GM19395 (cell line): ENCODE data around the gene RNASE8.
"Not testable (repeated sequence)": the region's sequence is repeated elsewhere in the genome, so short reads cannot be mapped to it uniquely, and the experiment has no call there.

Experiments
- ATAC-seq: cut with Tn5 transposase; IDR thresholded peaks from one replicate; pipeline ENCODE4 v1.9.1; 2021; ENCODE audit warnings: mild to moderate bottlenecking, moderate library complexity; ENCODE audit not compliant: unreplicated experiment

RNASE8 gene, protein sequence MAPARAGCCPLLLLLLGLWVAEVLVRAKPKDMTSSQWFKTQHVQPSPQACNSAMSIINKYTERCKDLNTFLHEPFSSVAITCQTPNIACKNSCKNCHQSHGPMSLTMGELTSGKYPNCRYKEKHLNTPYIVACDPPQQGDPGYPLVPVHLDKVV

DNA sequence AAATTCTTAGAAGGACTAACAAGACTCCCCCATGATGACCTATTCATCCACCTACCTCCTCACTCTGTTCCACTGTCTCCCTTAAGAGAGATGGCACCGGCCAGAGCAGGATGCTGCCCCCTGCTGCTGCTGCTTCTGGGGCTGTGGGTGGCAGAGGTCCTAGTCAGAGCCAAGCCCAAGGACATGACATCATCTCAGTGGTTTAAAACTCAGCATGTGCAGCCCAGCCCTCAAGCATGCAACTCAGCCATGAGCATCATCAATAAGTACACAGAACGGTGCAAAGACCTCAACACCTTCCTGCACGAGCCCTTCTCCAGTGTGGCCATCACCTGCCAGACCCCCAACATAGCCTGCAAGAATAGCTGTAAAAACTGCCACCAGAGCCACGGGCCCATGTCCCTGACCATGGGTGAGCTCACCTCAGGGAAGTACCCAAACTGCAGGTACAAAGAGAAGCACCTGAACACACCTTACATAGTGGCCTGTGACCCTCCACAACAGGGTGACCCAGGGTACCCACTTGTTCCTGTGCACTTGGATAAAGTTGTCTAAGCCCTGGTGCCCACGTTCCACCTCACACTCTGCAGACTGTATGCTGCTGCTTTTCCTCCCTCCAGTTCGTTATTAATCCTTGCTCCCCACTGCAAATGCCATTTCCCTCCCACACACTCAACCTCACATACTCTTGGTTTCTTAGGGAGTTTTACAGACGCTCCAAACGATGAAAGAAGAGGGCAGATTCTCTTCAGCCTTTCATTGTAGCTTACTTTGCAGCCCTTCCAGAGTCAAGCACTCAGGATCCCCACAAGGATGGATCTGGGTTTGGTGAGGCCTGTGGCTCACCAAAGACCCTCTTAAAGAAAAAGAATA is at the start of gene RNASE8:
RNASE8 (plus strand) TSS at position 20 of the 873 bp plus-strand sequence; CDS start at position 91, 71 bp downstream.
- no peak for ATAC-seq

DNA sequence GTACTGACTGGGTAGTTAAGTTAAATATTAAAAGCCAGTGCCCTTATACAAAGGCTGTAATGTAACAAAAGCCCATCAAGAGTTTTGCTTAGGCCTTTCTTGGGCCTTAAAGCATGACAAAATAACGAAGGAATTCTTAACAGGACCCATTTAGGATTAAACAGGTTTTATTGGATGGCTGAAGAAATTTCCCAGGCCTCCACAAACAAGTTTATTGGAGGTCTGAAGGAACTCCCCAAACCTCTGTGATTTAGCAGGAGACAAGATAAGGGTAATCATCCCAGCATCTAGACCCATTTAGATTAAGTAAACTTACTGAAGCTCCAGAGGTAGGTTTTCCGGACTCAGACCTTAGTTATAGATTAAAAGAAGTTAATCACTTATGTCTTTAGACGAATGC is 47.9 kb upstream of the RNASE8 start:
- ATAC-seq, result not testable (repeated sequence)

DNA sequence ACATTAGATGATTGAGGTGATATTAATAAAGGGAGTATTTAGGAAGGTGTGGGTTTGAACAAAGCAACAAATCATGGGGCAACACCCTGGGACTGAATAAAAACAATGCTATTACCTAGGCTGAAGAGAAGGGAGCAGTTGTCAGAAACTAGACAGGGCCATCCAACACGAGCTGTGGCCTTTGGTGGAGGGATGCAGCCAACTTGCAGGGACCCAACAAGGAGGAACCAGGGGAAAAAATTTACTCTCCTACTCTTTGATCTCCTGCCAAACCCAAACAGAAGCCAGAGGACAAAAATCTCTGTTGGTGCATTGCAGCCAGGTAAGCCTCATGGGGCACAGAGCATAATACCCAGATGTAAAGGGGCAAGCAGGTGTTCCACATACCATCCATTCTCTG is 46.5 kb upstream of the RNASE8 start:
- ATAC-seq, result no peak

DNA sequence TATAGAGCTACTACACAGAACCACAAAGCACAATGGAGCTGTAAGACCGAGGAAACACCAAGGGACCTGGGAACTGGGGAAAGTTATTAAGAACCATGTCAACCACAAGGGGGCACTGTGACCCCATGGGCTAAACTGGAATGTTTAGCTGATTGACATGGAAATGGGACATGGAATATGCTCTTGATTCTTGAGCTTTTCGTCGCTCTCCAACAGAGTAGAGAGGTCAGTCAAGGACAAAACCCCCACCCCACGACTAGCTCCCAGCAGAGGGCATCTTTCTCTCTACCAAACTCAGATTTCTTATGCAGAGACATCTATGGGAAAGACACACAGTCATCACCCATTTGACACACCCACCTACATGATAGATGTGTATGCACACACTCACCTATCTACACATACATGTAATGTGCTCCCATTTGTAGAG is 42.8 kb upstream of the RNASE8 start:
- peak; percentile 54 for ATAC-seq

DNA sequence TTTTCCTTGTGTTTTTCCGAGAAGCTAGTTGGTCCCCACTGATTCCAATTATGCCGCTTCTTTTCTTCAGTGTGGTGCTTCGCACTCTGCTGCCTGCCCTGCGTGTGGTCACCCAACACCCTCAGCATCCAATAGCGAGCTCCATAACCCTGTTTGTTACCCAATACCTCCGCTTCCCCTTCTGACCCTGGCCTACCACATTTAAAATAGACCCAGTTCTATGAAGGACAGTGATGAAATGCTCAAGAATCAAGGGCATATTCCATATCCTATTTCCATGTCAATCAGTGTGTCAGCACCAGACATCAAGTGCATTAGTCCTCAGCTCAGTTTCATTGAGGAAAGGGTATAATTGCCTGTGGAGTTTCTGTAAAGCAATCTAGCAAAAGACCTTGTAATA is 42.3 kb upstream of the RNASE8 start:
- ATAC-seq, result no peak

DNA sequence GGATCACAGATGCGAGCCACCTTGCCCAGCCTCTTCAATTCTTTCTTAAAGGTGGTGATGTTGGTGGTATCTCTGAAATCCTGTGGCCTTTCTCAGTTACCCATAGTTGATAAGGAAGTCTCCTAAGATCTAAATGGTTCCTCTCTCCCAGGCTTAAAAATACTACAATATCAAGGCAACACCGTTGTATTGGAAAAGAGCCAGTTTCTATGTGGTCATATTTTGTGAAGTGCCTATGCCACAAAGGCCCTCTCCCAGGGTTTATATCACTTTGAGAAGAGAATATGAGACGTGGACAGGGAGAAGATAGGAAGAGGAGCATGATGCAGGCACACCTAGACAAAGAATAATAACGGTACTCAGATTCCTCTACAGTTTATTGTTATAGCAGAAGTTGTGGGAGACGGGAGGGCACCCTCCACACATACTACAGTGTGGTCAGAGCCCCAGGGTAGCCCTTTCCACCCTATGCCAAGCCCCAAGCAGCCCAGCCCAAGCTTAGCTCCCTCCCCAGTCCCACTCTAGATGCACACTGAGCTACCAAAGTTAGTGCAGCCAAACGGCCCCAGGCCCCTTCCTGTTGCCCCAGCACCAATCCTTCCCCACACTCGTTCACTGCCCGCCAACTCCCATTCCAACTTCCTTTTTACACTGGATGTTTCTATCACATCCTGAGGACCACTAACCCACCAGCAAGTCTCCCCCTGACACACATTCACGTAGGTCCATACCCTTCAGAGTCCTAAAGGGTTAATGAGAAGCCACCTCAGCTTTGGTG is 41.0 kb upstream of the RNASE8 start:
- no peak for ATAC-seq

DNA sequence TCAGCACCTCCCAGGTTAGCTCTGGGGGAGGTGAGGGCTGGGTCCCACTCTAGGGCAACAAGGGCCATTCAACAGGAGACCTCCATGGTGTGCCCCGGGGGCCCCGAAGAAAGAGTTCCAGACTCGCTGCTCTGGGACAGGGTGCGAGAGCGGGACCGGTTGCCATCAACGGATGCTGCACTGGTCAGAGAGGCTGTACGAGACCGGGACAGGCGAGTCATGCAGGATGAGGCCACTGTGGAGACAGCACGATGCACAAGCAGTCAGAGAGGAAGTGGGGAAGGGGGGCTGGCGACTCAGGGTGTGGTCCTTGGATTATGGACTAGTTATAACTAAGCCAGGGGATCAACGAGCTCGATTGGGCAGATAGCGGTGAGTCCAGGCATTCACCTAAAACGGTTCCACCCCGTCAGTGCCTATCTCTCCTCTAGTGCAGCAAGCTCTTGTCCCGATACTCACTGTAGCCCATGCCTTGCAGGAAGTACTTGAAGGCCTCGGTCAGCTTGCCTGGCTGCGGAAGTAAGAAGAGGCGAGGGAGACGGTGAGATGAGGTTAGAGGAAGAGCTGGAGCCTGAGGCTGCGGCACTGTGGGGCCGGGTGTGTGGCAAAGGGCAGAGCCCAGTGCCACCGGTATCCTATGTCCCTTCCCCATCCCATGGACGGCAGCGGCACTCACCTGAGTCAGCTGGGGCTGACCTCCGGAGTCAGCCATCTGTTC is 39.9 kb upstream of the RNASE8 start:
- no peak for ATAC-seq

DNA sequence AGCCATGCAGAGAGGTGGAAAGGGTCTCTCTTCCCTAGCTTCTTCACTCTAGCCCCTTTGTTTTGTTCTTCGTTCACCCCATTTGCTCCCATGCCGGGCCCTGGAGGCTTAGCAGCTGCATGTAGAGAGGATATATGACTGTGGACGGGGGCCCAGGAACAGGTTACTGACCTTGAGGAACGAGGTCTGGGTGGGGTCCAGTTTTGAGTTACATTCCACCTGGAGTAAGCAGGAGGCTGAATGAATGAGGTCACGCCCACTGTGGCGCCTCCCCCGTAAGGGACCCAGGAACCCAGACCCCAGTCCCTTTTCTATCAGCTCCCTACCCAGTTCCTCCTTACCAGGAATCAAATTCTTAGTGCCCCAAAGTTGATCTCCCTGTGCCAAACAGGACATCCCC is 39.3 kb upstream of the RNASE8 start:
- no peak for ATAC-seq

DNA sequence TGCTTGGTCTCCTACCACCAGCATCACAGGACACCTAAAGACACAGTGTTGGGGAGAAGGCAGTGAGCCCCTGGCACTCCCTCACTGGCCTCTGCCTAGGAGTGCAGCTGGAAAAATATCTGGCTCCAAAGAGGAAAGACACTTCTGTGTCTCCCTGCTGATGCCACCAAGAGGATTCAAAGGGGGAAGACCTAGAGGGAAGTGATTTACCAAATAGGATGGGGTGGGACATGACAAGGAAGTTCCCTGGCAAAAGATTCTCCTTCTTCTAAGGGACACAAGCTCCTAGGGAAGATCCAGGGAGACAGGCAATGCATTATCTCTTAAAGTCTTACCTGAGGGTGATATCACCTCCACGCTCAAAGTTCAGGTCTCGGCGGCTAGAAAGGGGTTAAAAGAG is 38.8 kb upstream of the RNASE8 start:
- no peak for ATAC-seq

DNA sequence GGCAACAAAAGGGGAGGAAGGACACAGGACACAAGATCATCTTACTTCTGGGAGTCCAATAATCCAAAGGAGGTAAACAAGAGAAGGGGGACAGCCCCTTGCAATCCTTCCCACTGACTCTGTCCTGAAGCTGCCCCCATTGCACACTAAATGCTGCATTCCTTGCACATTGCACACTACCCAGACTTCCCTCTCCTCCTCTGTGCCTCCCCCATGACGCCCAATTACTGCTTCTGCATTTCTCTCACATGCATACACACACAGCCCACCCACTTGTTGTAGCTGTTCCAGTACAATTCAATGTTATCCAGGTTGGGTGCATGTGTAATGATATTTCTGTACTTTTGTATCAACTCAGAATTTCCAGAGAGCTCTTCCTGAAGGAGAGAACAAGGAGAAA is 38.3 kb upstream of the RNASE8 start:
- no peak for ATAC-seq

DNA sequence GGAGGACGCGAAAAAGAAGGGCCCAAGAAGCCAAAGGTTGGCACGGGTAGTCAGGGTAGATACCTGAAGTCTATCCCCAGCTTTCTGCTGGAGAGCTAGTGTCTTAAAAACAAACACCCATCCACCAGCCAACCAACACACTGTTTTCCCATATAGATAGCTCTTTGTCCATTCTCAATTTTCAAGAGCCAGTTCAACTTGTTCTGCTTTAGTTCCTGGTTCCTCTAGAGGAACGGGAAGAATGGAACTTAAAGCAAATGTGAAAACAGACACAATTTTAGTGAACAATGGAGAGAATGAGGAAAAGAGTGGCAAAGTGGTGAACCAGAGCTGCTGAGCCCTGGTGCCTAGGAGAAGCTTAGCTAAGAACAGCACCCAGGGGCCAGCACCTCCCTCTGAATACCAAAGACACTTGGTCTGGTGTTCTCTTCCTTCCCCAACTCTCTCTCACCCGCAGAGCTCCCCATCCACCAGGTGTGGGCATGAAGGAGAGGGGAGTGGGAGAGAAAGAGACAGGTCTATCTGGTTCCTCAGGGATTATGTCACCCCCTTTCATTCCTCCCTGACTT is 36.6 kb upstream of the RNASE8 start:
- ATAC-seq, result no peak

DNA sequence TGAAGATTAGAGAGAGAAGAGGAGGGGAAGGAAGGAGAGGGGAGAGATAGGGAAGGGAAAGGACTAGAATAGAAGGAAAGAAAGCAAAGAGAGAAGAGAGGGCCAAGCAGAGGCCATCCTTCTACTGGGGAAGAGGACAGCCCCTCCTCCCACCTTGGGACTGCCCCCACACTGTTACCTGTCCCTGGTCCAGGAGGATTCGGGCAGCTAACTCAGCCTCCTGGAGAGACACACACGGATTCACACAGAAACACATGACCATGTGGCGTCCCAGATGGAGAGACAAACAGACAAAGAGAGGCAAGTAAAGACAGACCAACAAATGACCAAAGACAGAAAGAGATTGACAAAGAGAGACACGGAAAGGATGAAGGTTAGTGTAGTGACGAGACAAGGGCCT is 34.9 kb upstream of the RNASE8 start:
- no peak for ATAC-seq

DNA sequence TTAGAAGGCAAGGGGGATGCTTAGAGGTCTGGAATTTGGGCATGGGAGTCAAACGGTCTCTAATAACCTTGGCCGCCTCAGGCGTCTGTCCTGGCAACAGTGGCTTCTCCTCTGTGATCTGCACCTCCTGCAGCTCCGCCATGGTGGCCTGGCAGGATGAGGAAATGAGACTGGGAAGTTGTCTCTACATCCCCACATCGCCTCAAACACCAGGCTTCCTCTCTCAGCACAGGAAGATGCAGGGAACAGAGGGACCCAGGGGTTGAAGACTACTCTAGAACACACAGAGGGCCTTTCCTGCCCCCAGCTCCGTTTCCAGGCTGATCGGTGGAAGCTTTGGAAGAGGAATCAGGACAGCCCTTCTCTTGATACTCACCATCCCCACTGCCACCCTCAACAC is 34.4 kb upstream of the RNASE8 start:
- ATAC-seq, result no peak

DNA sequence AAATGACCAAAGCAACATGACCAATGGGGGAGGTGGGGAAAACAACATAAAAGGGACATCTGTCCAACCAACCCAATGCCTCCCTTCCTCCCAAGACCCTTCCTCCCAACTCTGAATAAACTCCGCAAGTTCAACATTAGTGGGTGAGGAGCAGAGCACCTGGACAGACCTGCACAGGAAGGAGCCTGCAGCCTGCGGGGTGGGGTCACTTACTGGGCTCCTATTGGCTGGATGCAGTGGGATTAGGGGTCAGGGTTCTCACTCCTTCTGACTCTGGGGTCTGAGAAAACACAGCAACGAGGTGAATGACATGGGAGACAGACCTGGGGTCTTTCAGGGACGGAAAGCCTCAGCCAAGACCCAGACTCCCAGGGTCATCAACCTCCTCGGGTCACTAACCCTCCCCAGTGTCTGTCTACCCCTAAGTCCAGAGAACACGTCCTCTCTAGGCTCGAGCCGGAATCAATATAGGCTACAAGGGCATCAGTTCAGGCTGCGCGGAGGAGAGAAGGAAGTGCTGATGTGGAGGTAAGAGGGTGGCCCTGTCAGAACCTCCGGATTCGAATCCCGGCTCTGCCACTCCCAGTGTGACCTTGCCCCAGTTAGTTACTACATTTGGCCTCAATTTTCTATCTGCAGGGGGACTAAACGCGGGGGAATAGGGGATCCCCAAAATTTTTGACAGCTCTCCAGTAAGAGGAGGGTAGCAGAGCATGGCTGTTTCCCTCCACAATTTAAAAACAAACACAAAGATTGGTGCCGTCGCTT is 33.6 kb upstream of the RNASE8 start:
- no peak for ATAC-seq

DNA sequence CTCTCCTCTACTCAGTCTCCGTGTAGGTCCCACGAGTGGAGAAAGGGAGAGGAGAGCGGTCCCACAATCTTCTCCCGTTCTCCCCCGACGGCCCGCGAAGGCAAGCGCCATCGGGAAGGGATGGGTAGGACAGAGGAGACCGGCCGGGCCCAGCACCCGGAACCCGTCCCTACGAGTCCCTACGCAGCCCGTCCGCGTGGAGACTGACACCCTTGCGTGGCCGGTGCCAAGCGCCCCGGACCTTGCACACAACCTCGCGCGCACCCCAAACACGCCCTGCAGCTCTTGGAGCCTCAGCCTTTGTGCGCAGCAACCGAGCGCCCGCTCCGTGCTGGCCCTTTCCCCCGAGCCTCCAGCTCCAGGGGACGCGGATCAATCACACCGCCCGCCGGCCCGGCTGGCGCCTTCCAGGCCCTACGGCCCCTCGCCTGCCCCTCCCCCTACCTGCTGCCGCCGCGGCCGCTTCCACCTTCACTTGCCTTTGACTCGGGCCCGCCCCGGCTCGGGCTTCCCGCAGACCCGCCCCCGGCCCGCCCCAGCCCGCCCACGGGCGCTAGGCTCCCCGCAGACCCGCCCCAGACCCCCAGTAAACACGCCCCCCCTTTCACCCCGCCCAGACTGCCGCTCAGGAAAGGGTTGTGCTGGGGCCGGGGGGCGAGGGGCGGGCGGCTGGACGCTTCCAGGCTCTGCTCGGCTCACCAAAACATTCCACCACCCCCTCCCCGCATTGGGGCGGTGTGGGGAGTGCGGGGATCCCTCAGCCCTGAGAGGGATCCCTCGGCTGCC is 32.8 kb upstream of the RNASE8 start, which contains the start of gene NDRG2:
NDRG2 (minus strand) TSS at position 477 of the 786 bp plus-strand sequence. CDS start 1,746 bp downstream, outside the sequence.
- ATAC-seq, result no peak

DNA sequence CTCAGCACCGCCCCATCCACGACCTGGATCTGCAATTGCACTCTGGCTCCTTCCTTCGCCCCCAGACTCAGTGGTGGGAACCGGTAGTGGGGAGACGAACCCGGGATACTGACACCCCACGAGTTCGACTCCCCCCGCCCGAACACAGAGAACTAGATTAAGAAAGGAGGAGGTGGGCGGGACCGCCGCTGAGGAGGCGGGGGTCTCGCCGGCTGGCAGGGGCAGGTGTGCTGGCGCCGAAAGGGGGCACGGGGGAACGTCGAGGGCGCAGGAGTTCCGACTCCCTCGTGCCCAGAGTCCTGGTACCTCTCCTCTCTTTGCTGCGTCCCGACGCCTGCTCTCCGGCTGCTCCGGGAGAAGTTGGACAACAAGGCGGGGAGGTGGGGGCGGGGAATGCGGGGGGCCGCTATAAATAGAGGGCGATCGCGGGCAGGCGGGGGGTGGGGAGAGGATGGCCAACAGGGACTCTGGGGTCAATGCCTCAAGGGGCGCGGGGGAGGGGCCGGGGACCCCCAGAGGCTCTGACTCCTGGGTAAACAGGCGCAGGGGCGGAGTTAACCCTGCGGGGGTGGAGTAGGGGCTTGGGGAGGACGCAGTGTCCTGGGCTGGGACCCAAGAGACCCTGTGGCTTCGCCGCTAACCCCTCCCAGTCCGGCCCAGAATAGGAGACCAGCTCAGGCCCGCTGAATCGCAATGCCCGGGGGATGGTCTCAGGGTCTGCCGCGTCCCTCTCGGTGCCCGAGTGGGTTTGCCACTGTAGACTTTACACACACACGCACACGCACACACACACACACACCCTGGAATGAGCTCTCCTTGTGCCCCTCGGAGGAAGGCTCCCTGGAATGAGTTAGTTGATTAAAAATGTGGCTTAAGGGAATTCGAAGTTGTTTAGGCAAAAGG is 32.0 kb upstream of the RNASE8 start:
- no peak for ATAC-seq

DNA sequence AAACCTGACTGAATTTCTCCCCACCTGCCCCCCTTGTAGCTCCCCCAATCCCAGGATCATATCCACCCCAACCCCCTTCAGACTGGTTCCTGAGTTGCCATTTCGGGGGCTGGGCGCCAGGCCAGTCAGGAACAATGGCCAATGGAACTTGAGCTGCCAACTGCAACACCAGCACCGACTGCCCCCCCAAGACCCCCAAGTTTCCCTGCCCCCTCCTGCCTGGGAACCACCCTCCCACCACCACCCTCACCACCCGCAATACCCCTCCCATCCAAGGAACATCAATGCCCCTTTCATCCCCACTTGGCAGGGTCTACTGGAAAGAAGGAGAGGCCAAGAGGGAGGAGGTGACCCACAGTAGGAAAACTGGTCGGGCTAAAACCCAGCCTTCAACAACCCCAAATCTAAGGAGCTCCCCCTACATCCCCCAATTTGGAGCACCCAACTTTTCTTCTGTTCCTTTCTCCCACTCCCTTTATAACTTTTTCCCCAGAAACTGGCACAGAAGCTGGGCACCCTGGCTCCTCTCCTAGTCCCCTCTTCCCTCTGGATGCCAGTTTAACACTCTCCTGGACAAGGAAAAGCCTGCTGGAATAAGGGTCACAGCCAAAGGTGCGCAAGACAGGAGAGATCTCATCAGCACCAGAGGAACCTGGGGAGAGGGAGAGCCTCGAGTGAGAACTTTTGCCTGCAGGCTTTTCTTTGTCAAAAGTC is 31.2 kb upstream of the RNASE8 start:
- no peak for ATAC-seq

DNA sequence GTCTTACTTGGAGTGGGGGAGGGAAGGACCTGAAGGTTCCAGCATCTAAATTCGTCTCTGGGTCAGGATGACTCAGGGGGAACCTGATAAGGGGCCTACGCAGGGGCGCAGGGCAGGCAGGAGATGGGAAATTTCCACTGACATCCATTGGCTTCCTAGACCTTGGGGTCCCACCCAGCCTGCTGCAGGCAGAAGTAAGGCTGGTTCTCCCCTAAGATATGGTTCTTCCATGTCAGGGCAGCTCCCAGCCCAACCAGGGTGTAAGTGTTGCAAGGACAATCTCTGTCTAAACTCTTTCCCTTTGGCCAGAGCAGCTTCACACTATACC is 30.7 kb upstream of the RNASE8 start:
- ATAC-seq, result no peak
